Measurements from ENCODE around the gene ACTL10. TPM values are rescaled to one million over a fixed set of nuclear protein-coding genes. Genes with fewer than 3 reads are reported as not detected.

Gene ACTL10
- total and polyA plus RNA-seq, 2 experiments from 2014 or later: 0.71 to 1.9 TPM

DNA sequence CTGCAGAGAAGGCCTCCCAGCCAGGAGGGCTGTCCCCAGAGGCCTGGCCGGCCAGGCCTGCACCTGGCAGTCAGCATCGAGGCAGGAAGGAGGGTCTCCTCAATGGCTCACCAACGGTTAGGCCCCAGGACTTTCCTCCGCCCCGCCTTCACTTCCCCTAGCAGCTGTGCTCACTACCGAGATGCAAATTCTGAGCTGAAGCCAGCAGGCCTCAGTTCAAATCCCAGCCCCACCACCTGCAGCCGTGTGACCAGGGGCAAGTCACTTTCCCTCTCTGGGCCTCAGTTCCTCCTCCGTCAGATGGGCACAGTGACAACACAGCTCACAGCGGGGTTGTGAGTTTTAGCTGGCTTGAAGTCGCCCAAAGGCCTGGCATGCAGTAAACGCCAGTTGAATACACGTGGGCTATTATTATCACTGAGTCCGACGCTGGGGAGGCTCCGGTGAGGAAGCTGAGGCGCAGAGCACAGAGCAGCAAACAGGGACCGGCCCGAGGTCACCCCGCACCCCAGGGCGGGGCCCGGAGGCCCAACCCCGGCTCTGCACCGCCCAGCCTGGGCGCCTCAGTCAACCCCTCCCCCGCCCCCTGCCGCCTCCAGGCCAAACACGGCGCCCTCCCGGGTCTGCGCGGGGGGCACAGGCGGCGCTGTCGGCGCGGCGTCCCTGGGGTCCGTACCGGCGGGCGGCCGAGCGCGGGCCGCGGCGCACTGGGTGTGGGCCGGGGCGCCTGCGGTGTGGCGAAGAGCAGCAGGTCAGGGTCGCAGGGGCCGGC lies 18.8 kb downstream of the ACTL10 start (continued):
- TF ChIP-seq REST (IDR thresholded peaks at IDR 0.05; ENCODE audit: unreplicated experiment): no peak
- TF ChIP-seq CREB1 (CRISPR knock-in tag; IDR thresholded peaks at IDR 0.05; ENCODE audit: low read depth): no peak
- TF ChIP-seq JUNB (IDR thresholded peaks at IDR 0.05; ENCODE audit: unreplicated experiment): no peak
- no peak for TF ChIP-seq ZNF331 (CRISPR knock-in tag; IDR thresholded peaks at IDR 0.05; ENCODE audit: low read depth)
- TF ChIP-seq, protein P1, sequence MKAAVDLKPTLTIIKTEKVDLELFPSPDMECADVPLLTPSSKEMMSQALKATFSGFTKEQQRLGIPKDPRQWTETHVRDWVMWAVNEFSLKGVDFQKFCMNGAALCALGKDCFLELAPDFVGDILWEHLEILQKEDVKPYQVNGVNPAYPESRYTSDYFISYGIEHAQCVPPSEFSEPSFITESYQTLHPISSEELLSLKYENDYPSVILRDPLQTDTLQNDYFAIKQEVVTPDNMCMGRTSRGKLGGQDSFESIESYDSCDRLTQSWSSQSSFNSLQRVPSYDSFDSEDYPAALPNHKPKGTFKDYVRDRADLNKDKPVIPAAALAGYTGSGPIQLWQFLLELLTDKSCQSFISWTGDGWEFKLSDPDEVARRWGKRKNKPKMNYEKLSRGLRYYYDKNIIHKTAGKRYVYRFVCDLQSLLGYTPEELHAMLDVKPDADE (IDR thresholded peaks at IDR 0.05): no peak
- no peak for TF ChIP-seq CTCF (conservative IDR thresholded peaks at IDR 0.05; ENCODE audit: low read depth in 2 of 2)

DNA sequence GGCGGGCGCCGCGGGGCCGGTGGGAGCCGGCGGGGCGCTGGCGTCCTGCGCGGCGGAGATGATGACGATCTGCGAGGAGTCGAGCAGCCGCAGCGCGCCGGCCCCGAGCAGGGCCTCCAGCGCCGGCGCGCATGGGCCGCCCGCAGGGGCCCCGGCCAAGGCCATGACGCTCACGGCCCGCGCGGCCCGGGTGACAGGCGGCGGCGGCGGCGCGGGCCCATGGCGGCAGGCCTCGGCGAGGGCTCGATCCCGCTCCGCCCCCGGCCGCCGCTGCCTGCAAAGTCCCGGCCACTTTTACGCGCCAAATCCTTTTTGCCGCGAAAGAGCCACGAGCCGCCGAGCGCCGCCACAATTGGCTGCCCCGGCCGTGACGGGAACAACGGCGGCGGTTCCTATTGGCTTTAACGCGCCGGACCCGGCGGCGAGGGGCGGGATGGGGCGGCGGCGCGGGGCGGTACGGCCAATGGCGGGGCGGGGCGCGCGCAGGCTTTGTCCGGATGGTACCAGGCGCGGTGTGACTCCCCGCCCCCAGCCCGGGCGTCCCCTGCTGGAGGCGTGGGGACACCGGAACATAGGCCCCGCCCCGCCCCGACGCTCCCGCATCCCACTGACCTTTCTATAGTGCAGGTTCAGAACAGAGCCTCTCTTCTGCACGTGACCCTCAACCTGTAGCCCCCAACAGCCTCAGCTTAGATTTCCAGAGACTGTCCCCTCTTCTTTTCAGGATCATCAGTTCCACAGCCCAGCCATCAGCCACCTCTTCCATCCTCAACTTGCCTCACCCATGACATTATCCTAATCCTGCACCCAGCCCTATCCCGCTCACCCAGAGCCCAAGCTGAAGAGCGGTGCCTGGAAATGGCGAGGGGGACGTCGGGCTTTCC lies 19.6 kb downstream of the ACTL10 start, which contains the start of gene E2F1:
E2F1 (minus strand) TSS at position 286 of the 884 bp plus-strand sequence; CDS start at position 165, 121 bp downstream.
- no peak within 1 kb of the TSS for H3K27ac ChIP-seq (ENCODE audit: low read depth)
- peaks cover 33% of the 10 kb centered on the region for H3K79me2 ChIP-seq (replicated peaks; ENCODE audit: insufficient read depth)
- peak within 1 kb of the TSS; percentile 88 for H3K4me3 Mint-ChIP-seq
- no peaks in the 10 kb centered on the region for H3K9me2 ChIP-seq (ENCODE audit: insufficient read depth)
- H3K27me3 Mint-ChIP-seq (ENCODE audit: insufficient read depth, low read depth, poor library complexity): peaks cover 10% of the 10 kb centered on the region
- H3F3A ChIP-seq (replicated peaks; ENCODE audit: low read depth): 0 out of 2 replicates have a peak, but pooled peaks cover 2% of the 10 kb centered on the region
- H3K27me3 ChIP-seq (ENCODE audit: insufficient read depth): no peaks in the 10 kb centered on the region
- H3K4me2 ChIP-seq: peak within 1 kb of the TSS; percentile 98
- no peaks in the 10 kb centered on the region for H3K36me3 ChIP-seq (ENCODE audit: insufficient read depth)
- ATAC-seq (peak; percentile 86), DNase-seq (ENCODE audit: low spot score) (peak; percentile 98)
- peaks cover 25% of the 10 kb centered on the region; the same call in 1 of the 2 replicates for H4K20me1 ChIP-seq (replicated peaks; ENCODE audit: insufficient read depth)
- peak within 1 kb of the TSS; percentile 97 for H2AFZ ChIP-seq
- peak within 1 kb of the TSS; percentile 90 for H3K27ac Mint-ChIP-seq
- H3K4me1 Mint-ChIP-seq: peaks cover 26% of the 10 kb centered on the region
- TF ChIP-seq REST (IDR thresholded peaks at IDR 0.05; ENCODE audit: unreplicated experiment): no peak
- TF ChIP-seq, protein P1 (IDR thresholded peaks at IDR 0.05): no peak
- peak; percentile 81 for TF ChIP-seq CREB1 (CRISPR knock-in tag; IDR thresholded peaks at IDR 0.05; ENCODE audit: low read depth)
- TF ChIP-seq EZH2 (IDR thresholded peaks at IDR 0.05; ENCODE audit: low read depth, unreplicated experiment): no peak
- peak in 1 of 2 experiments; percentile 31; a peak in 3 of 4 replicates for TF ChIP-seq CTCF (conservative IDR thresholded peaks at IDR 0.05; ENCODE audit: low read depth in 2 of 2)
- H3K9me3 Mint-ChIP-seq: no peaks in the 10 kb centered on the region; the same call in 2 of the 3 replicates
- peak within 1 kb of the TSS; percentile 88 for H3K4me3 ChIP-seq
- no peaks in the 10 kb centered on the region for H3K36me3 Mint-ChIP-seq (ENCODE audit: low read depth)
- H3K4me1 ChIP-seq (ENCODE audit: insufficient read depth): peaks cover 10% of the 10 kb centered on the region; the same call in 1 of the 2 replicates

Data from GM23338 (cell line).